Measurements from ENCODE around the gene GUCA2B.

GUCA2B gene

GRCh38 chr1:42114229-42114628, 39.0 kb upstream of the GUCA2B start:
- Histone ChIP-seq H3K36me3 (replicated peaks in 1 of 2; ENCODE audit: control insufficient read depth in 2 of 2, insufficient read depth in 2 of 2, low read length in 2 of 2) (no peaks in the 10 kb centered on the region), H2BK5ac (ENCODE audit: low read length) (no peak overlapping the region), H3K27me3 (ENCODE audit: control insufficient read depth in 3 of 3, insufficient read depth in 3 of 3, low read depth in 1 of 3, low read length in 3 of 3) (no peaks in the 10 kb centered on the region), H3K9ac (ENCODE audit: low read depth, low read length, poor library complexity) (no peak overlapping the region), H3K27ac (replicated peaks; ENCODE audit: low read length) (no peak overlapping the region), H4K8ac (ENCODE audit: low read depth, low read length) (no peak overlapping the region), H2BK120ac (ENCODE audit: low read depth, low read length) (no peak overlapping the region), H3K14ac (ENCODE audit: low read length) (no peak overlapping the region), H2BK12ac (ENCODE audit: low read length) (no peak overlapping the region), H3K4ac (ENCODE audit: low read length) (no peak overlapping the region), H3K18ac (ENCODE audit: low read length) (no peak overlapping the region), H3K4me3 (ENCODE audit: low read length in 2 of 2) (no peak overlapping the region), H3K4me1 (ENCODE audit: control insufficient read depth in 2 of 2, insufficient read depth in 1 of 2, low read depth in 1 of 2, low read length in 2 of 2) (peaks cover 0 to 2% of the 10 kb centered on the region in 2 donors), H3K23ac (ENCODE audit: low read depth, low read length, poor library complexity) (no peak overlapping the region), H3K9me3 (replicated peaks in 1 of 2; ENCODE audit: control insufficient read depth in 2 of 2, insufficient read depth in 1 of 2, low read depth in 1 of 2, low read length in 2 of 2) (no peaks in the 10 kb centered on the region), H3K4me2 (ENCODE audit: insufficient read depth, low read length, poor library complexity, severe bottlenecking) (no peak overlapping the region), H3K79me1 (ENCODE audit: low read depth, low read length) (no peaks in the 10 kb centered on the region), H2AFZ (ENCODE audit: low read length) (no peak overlapping the region), H2BK15ac (ENCODE audit: low read length) (no peak overlapping the region), H4K91ac (ENCODE audit: low read depth, low read length, poor library complexity) (no peak overlapping the region), H2AK5ac (ENCODE audit: low read depth, low read length) (no peak overlapping the region)
- WGBS, 2 donors (ENCODE audit: extremely low coverage in 2 of 2, insufficient read length in 2 of 2, insufficient replicate concordance in 1 of 2) = no CpG with 5 or more reads among the region's 5 CpGs
- no peak for DNase-seq (ENCODE audit: low spot score)

DNA sequence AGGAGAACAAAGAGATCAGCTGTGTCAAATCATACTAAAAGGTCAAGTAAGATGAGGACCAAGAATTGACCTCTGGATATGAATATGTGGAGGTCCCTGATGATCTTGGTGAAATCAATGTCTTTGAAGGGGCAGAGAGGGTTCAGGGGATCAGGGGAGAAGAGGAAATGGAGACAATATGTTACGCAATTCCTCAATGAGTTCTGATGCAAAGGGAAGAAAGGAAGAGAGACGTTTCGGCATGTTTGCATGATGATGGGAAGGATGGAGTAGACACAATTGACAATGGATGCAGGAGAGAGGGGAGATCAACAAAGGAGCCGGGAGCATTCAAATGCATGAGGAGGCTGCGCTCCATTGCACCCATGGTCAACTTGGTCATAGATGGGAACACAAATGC, 36.0 kb upstream of the GUCA2B start:
- Histone ChIP-seq H3K4me1 (ENCODE audit: control insufficient read depth in 2 of 2, insufficient read depth in 1 of 2, low read depth in 1 of 2, low read length in 2 of 2) (peaks cover 0 to 2% of the 10 kb centered on the region in 2 donors), H4K91ac (ENCODE audit: low read depth, low read length, poor library complexity) (no peak overlapping the region), H3K4me2 (ENCODE audit: insufficient read depth, low read length, poor library complexity, severe bottlenecking) (no peak overlapping the region), H3K18ac (ENCODE audit: low read length) (no peak overlapping the region), H3K9me3 (replicated peaks in 1 of 2; ENCODE audit: control insufficient read depth in 2 of 2, insufficient read depth in 1 of 2, low read depth in 1 of 2, low read length in 2 of 2) (no peaks in the 10 kb centered on the region), H3K4me3 (ENCODE audit: low read length in 2 of 2) (no peak overlapping the region), H3K23ac (ENCODE audit: low read depth, low read length, poor library complexity) (no peak overlapping the region), H3K27ac (replicated peaks; ENCODE audit: low read length) (no peak overlapping the region), H3K14ac (ENCODE audit: low read length) (no peak overlapping the region), H3K36me3 (replicated peaks in 1 of 2; ENCODE audit: control insufficient read depth in 2 of 2, insufficient read depth in 2 of 2, low read length in 2 of 2) (no peaks in the 10 kb centered on the region), H2AFZ (ENCODE audit: low read length) (no peak overlapping the region), H4K8ac (ENCODE audit: low read depth, low read length) (no peak overlapping the region), H3K9ac (ENCODE audit: low read depth, low read length, poor library complexity) (no peak overlapping the region), H2BK5ac (ENCODE audit: low read length) (no peak overlapping the region), H3K79me1 (ENCODE audit: low read depth, low read length) (no peaks in the 10 kb centered on the region), H2BK15ac (ENCODE audit: low read length) (no peak overlapping the region), H2AK5ac (ENCODE audit: low read depth, low read length) (no peak overlapping the region), H3K4ac (ENCODE audit: low read length) (no peak overlapping the region), H2BK120ac (ENCODE audit: low read depth, low read length) (no peak overlapping the region), H2BK12ac (ENCODE audit: low read length) (no peak overlapping the region), H3K27me3 (ENCODE audit: control insufficient read depth in 3 of 3, insufficient read depth in 3 of 3, low read depth in 1 of 3, low read length in 3 of 3) (no peaks in the 10 kb centered on the region)
- no CpG with 5 or more reads among the region's 5 CpGs for WGBS, 2 donors (ENCODE audit: extremely low coverage in 2 of 2, insufficient read length in 2 of 2, insufficient replicate concordance in 1 of 2)
- DNase-seq (ENCODE audit: low spot score) = no peak

DNA sequence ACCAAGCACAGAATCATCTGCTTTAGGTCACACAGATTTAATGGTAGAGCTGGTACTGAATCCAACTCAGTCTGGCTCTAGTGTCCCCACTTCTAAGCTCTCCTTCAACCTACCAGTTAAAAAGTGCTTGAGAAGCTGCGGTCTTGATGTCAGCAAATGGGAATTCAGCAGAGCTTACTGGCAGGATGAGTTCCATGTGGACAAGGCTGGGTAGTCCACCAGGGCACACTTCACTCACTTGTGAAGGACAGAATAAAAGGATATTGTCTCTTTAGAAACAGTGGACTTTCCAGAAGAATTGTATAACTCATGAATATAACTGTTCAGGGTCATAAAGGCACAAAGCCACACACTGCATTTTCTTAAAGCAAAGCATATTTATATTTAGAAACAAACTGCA, 35.1 kb upstream of the GUCA2B start:
- Histone ChIP-seq H3K14ac (ENCODE audit: low read length) (no peak overlapping the region), H3K4me2 (ENCODE audit: insufficient read depth, low read length, poor library complexity, severe bottlenecking) (no peak overlapping the region), H2BK5ac (ENCODE audit: low read length) (no peak overlapping the region), H2BK12ac (ENCODE audit: low read length) (no peak overlapping the region), H2BK15ac (ENCODE audit: low read length) (no peak overlapping the region), H2AK5ac (ENCODE audit: low read depth, low read length) (no peak overlapping the region), H3K23ac (ENCODE audit: low read depth, low read length, poor library complexity) (no peak overlapping the region), H3K18ac (ENCODE audit: low read length) (no peak overlapping the region), H3K36me3 (replicated peaks in 1 of 2; ENCODE audit: control insufficient read depth in 2 of 2, insufficient read depth in 2 of 2, low read length in 2 of 2) (no peaks in the 10 kb centered on the region), H3K79me1 (ENCODE audit: low read depth, low read length) (no peaks in the 10 kb centered on the region), H3K4me3 (ENCODE audit: low read length in 2 of 2) (no peak overlapping the region), H4K91ac (ENCODE audit: low read depth, low read length, poor library complexity) (no peak overlapping the region), H3K27me3 (ENCODE audit: control insufficient read depth in 3 of 3, insufficient read depth in 3 of 3, low read depth in 1 of 3, low read length in 3 of 3) (no peaks in the 10 kb centered on the region), H2BK120ac (ENCODE audit: low read depth, low read length) (no peak overlapping the region), H3K9ac (ENCODE audit: low read depth, low read length, poor library complexity) (no peak overlapping the region), H3K27ac (replicated peaks; ENCODE audit: low read length) (no peak overlapping the region), H2AFZ (ENCODE audit: low read length) (no peak overlapping the region), H3K4me1 (ENCODE audit: control insufficient read depth in 2 of 2, insufficient read depth in 1 of 2, low read depth in 1 of 2, low read length in 2 of 2) (peaks cover 0 to 2% of the 10 kb centered on the region in 2 donors), H4K8ac (ENCODE audit: low read depth, low read length) (no peak overlapping the region), H3K4ac (ENCODE audit: low read length) (no peak overlapping the region), H3K9me3 (replicated peaks in 1 of 2; ENCODE audit: control insufficient read depth in 2 of 2, insufficient read depth in 1 of 2, low read depth in 1 of 2, low read length in 2 of 2) (no peaks in the 10 kb centered on the region)
- no CpG with 5 or more reads among the region's 1 CpG for WGBS, 2 donors (ENCODE audit: extremely low coverage in 2 of 2, insufficient read length in 2 of 2, insufficient replicate concordance in 1 of 2)
- DNase-seq (ENCODE audit: low spot score) = no peak

DNA sequence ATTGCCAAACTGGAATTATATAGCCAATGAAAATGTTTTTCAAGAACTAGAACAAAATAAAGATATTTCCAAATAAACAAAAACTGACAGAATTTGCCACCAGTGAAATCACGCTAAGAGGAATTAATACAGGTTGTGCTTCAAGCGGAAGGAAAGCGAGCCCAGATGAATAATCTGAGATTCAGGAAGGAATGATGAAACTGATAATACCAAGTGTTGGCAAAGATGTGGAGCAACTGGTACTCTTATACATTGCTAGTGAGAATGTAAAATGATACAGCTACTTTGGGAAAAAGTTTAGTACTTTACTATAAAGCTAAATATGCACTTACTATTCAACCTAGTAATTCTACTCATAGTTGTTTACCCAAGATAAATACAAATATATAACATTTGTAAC, 30.8 kb upstream of the GUCA2B start:
- H3K18ac ChIP-seq (ENCODE audit: low read length) = no peak overlapping the region
- no peak overlapping the region for H3K27ac ChIP-seq (replicated peaks; ENCODE audit: low read length)
- H3K14ac ChIP-seq (ENCODE audit: low read length) = no peak overlapping the region
- no peak overlapping the region for H2BK15ac ChIP-seq (ENCODE audit: low read length)
- peaks cover 0 to 2% (median 0%) of the 10 kb centered on the region in 3 experiments for H3K27me3 ChIP-seq (ENCODE audit: control insufficient read depth in 3 of 3, insufficient read depth in 3 of 3, low read depth in 1 of 3, low read length in 3 of 3)
- H3K4ac ChIP-seq (ENCODE audit: low read length) = no peak overlapping the region
- no peak overlapping the region for H3K9ac ChIP-seq (ENCODE audit: low read depth, low read length, poor library complexity)
- no peak overlapping the region for H2BK120ac ChIP-seq (ENCODE audit: low read depth, low read length)
- no peak overlapping the region for H3K4me2 ChIP-seq (ENCODE audit: insufficient read depth, low read length, poor library complexity, severe bottlenecking)
- H2AFZ ChIP-seq (ENCODE audit: low read length) = no peak overlapping the region
- no peak overlapping the region for H3K4me3 ChIP-seq (ENCODE audit: low read length in 2 of 2)
- no peak overlapping the region for H3K23ac ChIP-seq (ENCODE audit: low read depth, low read length, poor library complexity)
- no peaks in the 10 kb centered on the region for H3K9me3 ChIP-seq (replicated peaks in 1 of 2; ENCODE audit: control insufficient read depth in 2 of 2, insufficient read depth in 1 of 2, low read depth in 1 of 2, low read length in 2 of 2)
- DNase-seq (ENCODE audit: low spot score) = no peak
- WGBS, 2 donors (ENCODE audit: extremely low coverage in 2 of 2, insufficient read length in 2 of 2, insufficient replicate concordance in 1 of 2) = no CpG with 5 or more reads among the region's 3 CpGs
- no peaks in the 10 kb centered on the region for H3K79me1 ChIP-seq (ENCODE audit: low read depth, low read length)
- no peaks in the 10 kb centered on the region for H3K36me3 ChIP-seq (replicated peaks in 1 of 2; ENCODE audit: control insufficient read depth in 2 of 2, insufficient read depth in 2 of 2, low read length in 2 of 2)
- H3K4me1 ChIP-seq (ENCODE audit: control insufficient read depth in 2 of 2, insufficient read depth in 1 of 2, low read depth in 1 of 2, low read length in 2 of 2) = peaks cover 0 to 1% of the 10 kb centered on the region in 2 donors
- no peak overlapping the region for H4K91ac ChIP-seq (ENCODE audit: low read depth, low read length, poor library complexity)
- H4K8ac ChIP-seq (ENCODE audit: low read depth, low read length) = no peak overlapping the region
- no peak overlapping the region for H2BK12ac ChIP-seq (ENCODE audit: low read length)
- no peak overlapping the region for H2BK5ac ChIP-seq (ENCODE audit: low read length)
- H2AK5ac ChIP-seq (ENCODE audit: low read depth, low read length) = no peak overlapping the region

All from neuronal stem cell (in vitro differentiated cells).